GM19035 (cell line): ENCODE results near the gene MAP4.
"Not testable (repeated sequence)": the region's sequence is repeated elsewhere in the genome, so short reads cannot be mapped to it uniquely, and the experiment has no call there.

Experiments
- ATAC-seq: cut with Tn5 transposase; IDR thresholded peaks from one replicate; pipeline ENCODE4 v1.9.1; 2021; ENCODE audit not compliant: unreplicated experiment

Gene MAP4

GRCh38 chr3:48016301-48016973, at the start of gene MAP4:
Gene MAP4 (minus strand): TSS chr3:48016416. CDS start chr3:47998860, 17,556 bp downstream.
- ATAC-seq: no peak

DNA sequence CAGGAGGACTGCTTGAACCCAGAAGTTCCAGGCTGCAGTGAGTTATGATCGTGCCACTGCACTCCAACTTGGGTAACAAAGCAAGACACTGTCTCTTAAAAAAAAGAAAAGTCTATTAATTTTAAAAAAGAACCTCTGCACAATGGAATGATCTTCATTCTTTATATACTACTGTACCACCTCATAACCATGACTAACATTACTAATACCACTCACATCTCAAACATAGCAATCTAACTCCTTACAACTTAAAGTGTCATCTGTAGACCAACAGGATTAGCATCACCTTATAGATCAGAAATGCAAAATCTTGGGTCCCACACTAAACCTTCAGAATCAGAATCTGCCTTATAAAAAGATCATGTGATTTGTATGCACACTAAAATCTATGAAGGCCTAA, 48.8 kb upstream of the MAP4 start:
- no peak for ATAC-seq

- no peak for ATAC-seq
These were observed 48.1 kb upstream of the MAP4 start for GRCh38 chr3:48064292-48064829.

GRCh38 chr3:48061586-48061985, 45.4 kb upstream of the MAP4 start:
- not testable (repeated sequence) for ATAC-seq

DNA sequence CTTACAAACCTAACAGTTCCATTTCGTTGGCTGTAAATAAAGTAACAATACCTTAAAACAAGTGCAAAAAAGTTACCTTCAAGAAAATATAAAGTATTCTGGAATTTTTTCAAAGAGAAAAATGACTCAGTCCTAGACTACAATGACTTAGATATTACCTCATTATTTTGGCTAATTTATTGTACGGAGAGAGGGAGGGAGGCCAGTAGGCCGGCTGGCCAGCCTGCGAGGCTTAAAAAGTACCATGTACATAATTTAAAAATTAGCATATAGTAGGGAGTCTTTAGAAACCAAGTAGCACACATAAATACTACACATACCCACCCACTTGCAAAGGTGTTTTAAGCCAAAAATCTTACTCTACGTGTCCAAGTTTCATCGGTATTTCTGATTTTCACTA, 41.9 kb upstream of the MAP4 start:
- no peak for ATAC-seq

GRCh38 chr3:48057521-48057920, 41.3 kb upstream of the MAP4 start:
- no peak for ATAC-seq

DNA sequence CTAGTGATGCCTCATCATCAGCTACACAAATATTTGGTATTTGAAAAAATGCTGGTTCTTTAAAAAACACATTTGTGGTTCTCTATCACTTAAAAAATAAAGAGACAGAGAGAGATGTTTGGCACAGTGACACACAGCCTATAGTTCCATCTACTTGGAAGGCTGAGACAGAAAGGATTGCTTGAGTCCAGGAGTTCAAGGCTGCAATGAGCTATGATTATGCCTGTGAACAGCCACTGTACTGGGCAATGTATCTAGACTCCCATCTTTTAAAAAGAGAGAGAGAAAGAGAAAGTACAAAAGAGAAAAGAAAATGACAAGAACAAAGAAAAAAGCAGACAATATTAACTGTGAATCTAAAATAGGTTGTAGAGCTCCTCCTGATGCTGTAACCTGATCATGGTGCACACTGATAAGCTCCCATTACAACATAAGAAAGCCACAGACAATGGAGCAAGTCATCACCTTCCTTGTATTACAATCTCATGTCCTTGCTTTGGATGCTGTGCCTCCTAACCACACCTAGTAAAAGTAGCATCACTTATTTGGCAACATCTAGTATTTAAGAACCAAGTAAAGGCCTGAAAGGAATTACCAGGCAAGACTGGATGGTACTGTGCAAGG, 31.7 kb upstream of the MAP4 start:
- ATAC-seq: no peak

GRCh38 chr3:48042071-48042760, 26.0 kb upstream of the MAP4 start:
- ATAC-seq: no peak

- no peak for ATAC-seq
These were observed 23.4 kb upstream of the MAP4 start for GRCh38 chr3:48039487-48040190.

GRCh38 chr3:48038971-48039481, 22.8 kb upstream of the MAP4 start:
- no peak for ATAC-seq

DNA sequence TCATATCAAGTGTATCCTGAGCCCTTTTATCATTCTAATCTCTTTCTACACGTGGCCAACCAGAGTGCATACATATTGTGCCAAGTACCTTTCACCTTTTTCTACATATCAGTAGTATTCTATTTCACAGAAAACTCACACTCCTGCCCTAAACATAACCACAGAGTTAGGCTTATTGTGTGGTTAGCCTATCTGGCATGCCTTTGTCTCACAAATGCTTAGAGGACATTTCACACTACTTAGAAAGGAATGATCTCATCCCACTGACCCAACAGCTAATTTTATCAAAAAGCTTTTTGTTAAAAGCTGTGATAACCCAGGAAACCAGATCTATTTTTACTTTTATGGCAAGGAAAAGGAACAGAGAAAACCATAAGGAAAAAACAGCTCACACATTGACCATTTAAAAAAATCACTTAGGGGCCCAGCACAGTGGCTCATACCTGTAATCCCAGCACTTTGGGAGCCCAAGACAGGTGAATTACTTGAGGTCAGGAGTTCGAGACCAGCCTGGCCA, 17.8 kb upstream of the MAP4 start:
- ATAC-seq: no peak

DNA sequence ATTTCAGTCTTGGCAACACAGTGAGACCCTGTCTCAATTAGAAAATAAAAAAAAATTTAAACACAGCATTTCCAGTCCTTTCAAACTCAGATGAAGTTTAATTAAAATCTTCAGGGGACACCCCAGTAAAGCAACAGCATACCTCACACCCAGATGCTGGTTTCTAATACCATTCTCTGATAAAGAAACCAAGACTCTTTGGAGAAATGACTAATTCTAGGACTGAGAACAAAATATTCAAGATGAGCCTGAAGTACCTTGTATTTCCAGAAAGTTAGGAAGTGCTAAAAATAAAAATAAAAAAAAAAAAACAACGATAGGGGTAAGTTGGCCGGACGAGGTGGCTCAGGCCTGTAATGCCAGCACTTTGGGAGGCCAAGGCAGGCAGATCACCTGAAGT, 14.0 kb upstream of the MAP4 start:
- ATAC-seq: no peak

GRCh38 chr3:48026951-48027908, 11.0 kb upstream of the MAP4 start:
- no peak for ATAC-seq

- ATAC-seq: no peak
These were observed 9.9 kb upstream of the MAP4 start for GRCh38 chr3:48026098-48026497.

DNA sequence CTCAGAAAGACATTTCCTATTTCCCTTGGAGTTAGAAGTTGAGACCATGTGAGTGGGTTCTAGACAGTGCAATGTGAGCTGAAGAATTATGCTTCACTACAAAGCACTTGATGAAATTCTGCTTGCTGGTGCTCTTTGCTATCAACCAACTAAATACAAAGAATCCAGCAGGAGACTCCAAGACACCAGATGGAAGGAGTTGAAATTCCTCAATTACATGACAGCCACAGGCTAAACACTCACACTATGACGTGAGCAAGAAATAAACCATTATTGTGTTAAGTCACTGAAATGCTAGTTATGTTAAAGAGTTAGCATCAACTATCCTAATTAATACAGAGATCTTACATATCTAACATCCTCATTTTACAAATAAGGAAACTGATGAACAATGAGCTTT, 8.2 kb upstream of the MAP4 start:
- no peak for ATAC-seq

GRCh38 chr3:48023377-48023776, 7.2 kb upstream of the MAP4 start:
- no peak for ATAC-seq

DNA sequence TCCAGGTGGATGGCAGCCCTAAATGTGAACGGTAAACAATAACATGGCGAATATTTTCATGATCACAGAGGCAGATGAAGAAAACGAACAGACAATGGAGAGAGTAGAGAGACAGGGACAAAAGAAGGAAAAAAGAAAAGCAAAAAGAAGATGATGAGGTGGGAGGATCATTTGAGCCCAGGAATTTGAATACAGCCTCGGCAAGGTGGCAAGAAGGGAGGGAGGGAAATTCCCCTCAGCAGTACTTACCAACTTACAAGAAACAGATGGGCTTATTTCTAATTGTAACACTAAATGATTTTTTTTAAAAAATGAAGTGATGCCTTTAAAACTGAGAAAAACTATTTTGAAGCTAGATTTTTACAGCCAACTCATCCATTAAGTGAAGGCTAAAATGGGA, 6.0 kb upstream of the MAP4 start:
- ATAC-seq: no peak

DNA sequence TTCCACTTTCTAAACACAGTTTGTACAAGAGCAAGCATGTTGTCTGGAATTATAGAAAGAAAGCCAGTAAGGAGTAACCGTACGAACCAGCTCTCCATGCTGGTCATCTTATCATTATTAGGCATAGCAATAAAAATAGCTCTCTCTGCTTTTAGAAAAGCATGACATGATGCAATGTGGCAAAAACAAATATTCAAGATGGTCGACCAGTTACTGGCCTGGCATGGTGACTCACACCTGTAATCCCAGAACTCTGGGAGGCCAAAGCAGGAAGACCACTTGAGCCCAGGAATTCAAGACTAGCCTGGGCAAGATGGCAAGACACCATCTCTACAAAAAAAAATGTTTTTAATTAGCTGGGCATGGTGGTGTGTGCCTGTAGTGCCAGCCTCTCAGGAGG, 2.6 kb upstream of the MAP4 start:
- no peak for ATAC-seq

GRCh38 chr3:48015431-48016180, 610 bp downstream of the MAP4 start:
- ATAC-seq: no peak
